OCI-LY3 (cell line): ENCODE measurements around the gene ELL2.

Source experiments
- H2AFZ ChIP-seq: fragments of 200-600, 300-600 bp; shearing (Covaris generic); 2 replicates; pipeline ENCODE4 v1.6.0; 2014; ENCODE audit warnings: antibody characterized with exemption, low read depth, low read length
- H3K27ac ChIP-seq: fragments of 200-600, 300-600 bp; sonication (generic); 2 replicates; pipeline ENCODE4 v1.5.1; 2014; ENCODE audit warnings: mild to moderate bottlenecking, low read length, moderate library complexity, mixed read lengths
- H3K27me3 ChIP-seq: fragments of 200-600, 300-600 bp; sonication (generic); 2 replicates; pipeline ENCODE4 v1.6.1; 2014; ENCODE audit warnings: low read depth, low read length, mixed read lengths
- H3K36me3 ChIP-seq: fragments of 200-600, 300-600 bp; sonication (generic); replicated peaks from 2 replicates; pipeline ENCODE3; 2014; ENCODE audit warnings: low read depth, low read length, mixed read lengths
- H3K4me1 ChIP-seq: fragments of 300-600, 200-600 bp; sonication (generic); 2 replicates; pipeline ENCODE4 v1.6.1; 2014; ENCODE audit warnings: low read length, mixed read lengths
- H3K4me2 ChIP-seq: fragments of 200-600, 300-600 bp; sonication (generic); 2 replicates; pipeline ENCODE4 v1.6.1; 2014; ENCODE audit warnings: low read length, mixed read lengths
- H3K4me3 ChIP-seq: fragments of 300-600, 200-600 bp; sonication (generic); 2 replicates; pipeline ENCODE4 v1.5.1; 2014; ENCODE audit warnings: antibody characterized with exemption, mild to moderate bottlenecking, low read length, moderate library complexity
- H3K79me2 ChIP-seq: fragments of 300-600, 200-600 bp; shearing (Covaris generic); 2 replicates; pipeline ENCODE4 v1.6.1; 2014; ENCODE audit warnings: mild to moderate bottlenecking, low read length, mixed read lengths
- H3K9ac ChIP-seq: fragments of 300-600, 200-600 bp; shearing (Covaris generic); 2 replicates; pipeline ENCODE4 v1.6.0; 2014; ENCODE audit warnings: mild to moderate bottlenecking, low read length, moderate library complexity
- H3K9me3 ChIP-seq: fragments of 200-600, 300-600 bp; shearing (Covaris generic); 2 replicates; pipeline ENCODE4 v1.6.1; 2014; ENCODE audit warnings: low read length, mixed read lengths; ENCODE audit not compliant: insufficient read depth
- H4K20me1 ChIP-seq: fragments of 200-600, 300-600 bp; sonication (generic); 2 replicates; pipeline ENCODE4 v1.6.1; 2016; ENCODE audit warnings: low read length, mixed read lengths; ENCODE audit not compliant: insufficient read depth
- CTCF ChIP-seq: fragments of 200-600, 300-600 bp; sonication (generic); IDR thresholded peaks from 2 replicates; pipeline ENCODE4 v1.5.1; 2014; ENCODE audit warnings: antibody characterized with exemption, low read length, low read depth
- EZH2phosphoT487 ChIP-seq: fragments of 200-600 bp; shearing (Covaris generic); IDR thresholded peaks from 2 replicates; pipeline ENCODE4 v1.6.1; 2018; ENCODE audit warnings: antibody characterized with exemption, mixed run types, low read depth

The ELL2 gene

GRCh38 chr5:95959051-95959887, 2.4 kb downstream of the ELL2 start:
- Histone ChIP-seq H4K20me1 (peaks cover 28% of the 10 kb centered on the region), H3K4me1 (peaks cover 31% of the 10 kb centered on the region), H3K27me3 (no peaks in the 10 kb centered on the region), H3K36me3 (no peaks in the 10 kb centered on the region), H3K9me3 (no peaks in the 10 kb centered on the region), H3K4me2 (peak overlapping the region; percentile 98), H3K79me2 (peaks cover 70% of the 10 kb centered on the region), H2AFZ (no peak overlapping the region), H3K9ac (peak overlapping the region; percentile 96; the same call in 1 of the 2 replicates), H3K4me3 (peak overlapping the region; percentile 95), H3K27ac (no peak overlapping the region)
- TF ChIP-seq CTCF (no peak), EZH2phosphoT487 (no peak)

DNA sequence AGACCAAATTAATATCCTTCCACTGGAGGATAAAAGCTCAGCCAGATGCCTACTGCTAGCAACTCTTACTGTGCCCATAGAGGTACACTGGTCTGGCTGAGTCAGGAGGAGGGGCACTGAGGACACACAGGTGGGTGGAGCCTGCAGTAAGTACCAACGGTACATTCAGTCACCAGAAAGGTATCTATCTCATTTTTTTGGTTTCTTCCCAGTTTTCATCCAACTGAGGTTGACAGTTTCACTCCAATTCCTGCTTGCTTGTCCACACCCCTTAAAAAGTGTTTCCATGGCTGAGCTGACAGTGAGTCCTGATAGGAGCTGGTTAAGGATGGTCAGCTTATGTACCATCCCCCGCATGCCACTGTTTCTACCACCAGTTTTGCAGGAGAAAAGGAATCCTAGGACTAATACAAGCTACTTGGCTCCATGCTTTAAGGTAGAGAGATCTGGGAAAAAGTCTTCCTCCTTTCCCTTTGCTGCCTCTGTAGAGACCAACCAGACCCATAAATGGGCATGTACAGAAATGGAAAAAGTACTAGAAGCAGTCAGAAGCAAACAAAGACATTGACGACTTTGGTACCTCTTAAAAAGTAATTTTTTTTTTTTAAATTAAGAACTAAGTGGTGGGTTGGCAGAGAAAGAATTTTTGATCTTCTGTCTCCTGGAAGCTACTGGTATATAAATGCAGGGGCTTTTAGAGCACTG, 3.2 kb downstream of the ELL2 start:
- peak overlapping the region; percentile 7; the same call in 1 of the 2 replicates for H3K4me3 ChIP-seq
- H3K36me3 ChIP-seq, result no peaks in the 10 kb centered on the region
- H4K20me1 ChIP-seq, result peaks cover 28% of the 10 kb centered on the region
- no peaks in the 10 kb centered on the region for H3K27me3 ChIP-seq
- no peak overlapping the region for H2AFZ ChIP-seq
- no peak for TF ChIP-seq CTCF
- no peak for TF ChIP-seq EZH2phosphoT487
- no peak overlapping the region for H3K27ac ChIP-seq
- no peak overlapping the region for H3K9ac ChIP-seq
- peaks cover 31% of the 10 kb centered on the region for H3K4me1 ChIP-seq
- no peaks in the 10 kb centered on the region for H3K9me3 ChIP-seq
- H3K79me2 ChIP-seq, result peaks cover 73% of the 10 kb centered on the region
- H3K4me2 ChIP-seq, result peak overlapping the region; percentile 98

GRCh38 chr5:95957561-95958203, 4.0 kb downstream of the ELL2 start:
- H3K9me3 ChIP-seq, result no peaks in the 10 kb centered on the region
- H3K27me3 ChIP-seq, result no peaks in the 10 kb centered on the region
- no peaks in the 10 kb centered on the region for H3K36me3 ChIP-seq
- peak overlapping the region; percentile 7; the same call in 1 of the 2 replicates for H3K4me3 ChIP-seq
- TF ChIP-seq EZH2phosphoT487 (no peak), CTCF (no peak)
- H3K9ac ChIP-seq, result no peak overlapping the region
- H2AFZ ChIP-seq, result no peak overlapping the region
- H3K27ac ChIP-seq, result no peak overlapping the region
- peaks cover 28% of the 10 kb centered on the region for H3K4me1 ChIP-seq
- H3K79me2 ChIP-seq, result peaks cover 81% of the 10 kb centered on the region
- peaks cover 28% of the 10 kb centered on the region for H4K20me1 ChIP-seq
- peak overlapping the region; percentile 98 for H3K4me2 ChIP-seq

- Histone ChIP-seq H3K36me3 (peaks cover under 1% of the 10 kb centered on the region), H3K9me3 (no peaks in the 10 kb centered on the region), H4K20me1 (peaks cover 28% of the 10 kb centered on the region), H3K4me3 (no peak overlapping the region), H3K4me1 (peaks cover 25% of the 10 kb centered on the region), H3K79me2 (peaks cover 89% of the 10 kb centered on the region), H3K9ac (no peak overlapping the region), H3K27me3 (no peaks in the 10 kb centered on the region), H3K4me2 (no peak overlapping the region), H2AFZ (no peak overlapping the region), H3K27ac (no peak overlapping the region)
- TF ChIP-seq EZH2phosphoT487 (no peak), CTCF (no peak)
Measured at GRCh38 chr5:95956900-95957293, 4.8 kb downstream of the ELL2 start.
